Neuron (in vitro differentiated cells): ENCODE data around the gene ZBTB46.
"Not testable (repeated sequence)": the region's sequence is repeated elsewhere in the genome, so short reads cannot be mapped to it uniquely, and the experiment has no call there.

Source experiments
- H2AFZ ChIP-seq: one replicate; pipeline ENCODE4 v1.6.1; 2013; ENCODE audit warnings: low read depth, mild to moderate bottlenecking, inconsistent platforms, low read length, moderate library complexity
- H3K27me3 ChIP-seq: one replicate; pipeline ENCODE4 v1.6.1; 2013; ENCODE audit warnings: low read length; ENCODE audit not compliant: insufficient read depth
- H3K36me3 ChIP-seq: one replicate; pipeline ENCODE4 v1.6.1; 2013; ENCODE audit warnings: low read length; ENCODE audit not compliant: insufficient read depth
- H3K4me1 ChIP-seq: one replicate; pipeline ENCODE4 v1.6.1; 2013; ENCODE audit warnings: low read length; ENCODE audit not compliant: insufficient read depth
- H3K4me3 ChIP-seq: 2 replicates; pipeline ENCODE4 v1.5.1; 2013; ENCODE audit warnings: mild to moderate bottlenecking, low read length, moderate library complexity
- H3K9me3 ChIP-seq: one replicate; pipeline ENCODE4 v1.6.1; 2013; ENCODE audit warnings: low read length

The ZBTB46 gene

GRCh38 chr20:63830841-63831588, at the start of gene ZBTB46:
TSS of gene ZBTB46 (minus strand) at chr20:63831264. CDS start at chr20:63790757, 40,507 bp downstream.
- Histone ChIP-seq H3K4me1 (peaks cover 39% of the 10 kb centered on the region), H3K9me3 (no peaks in the 10 kb centered on the region), H2AFZ (peak within 1 kb of the TSS; percentile 75), H3K4me3 (peak within 1 kb of the TSS; percentile 83), H3K36me3 (no peaks in the 10 kb centered on the region), H3K27me3 (no peaks in the 10 kb centered on the region)

- H3K4me3 ChIP-seq, result no peak overlapping the region
- H3K4me1 ChIP-seq, result no peaks in the 10 kb centered on the region
- no peaks in the 10 kb centered on the region for H3K27me3 ChIP-seq
- no peaks in the 10 kb centered on the region for H3K9me3 ChIP-seq
- peaks cover 57% of the 10 kb centered on the region for H3K36me3 ChIP-seq
- H2AFZ ChIP-seq, result no peak overlapping the region
Measured at GRCh38 chr20:63878899-63879663, 48.0 kb upstream of the ZBTB46 start.

- Histone ChIP-seq H3K4me3 (no peak overlapping the region), H2AFZ (no peak overlapping the region), H3K36me3 (peaks cover 53% of the 10 kb centered on the region), H3K9me3 (no peaks in the 10 kb centered on the region), H3K27me3 (no peaks in the 10 kb centered on the region), H3K4me1 (no peaks in the 10 kb centered on the region)
Measured at GRCh38 chr20:63877755-63878470, 46.8 kb upstream of the ZBTB46 start.

- H3K9me3 ChIP-seq, result no peaks in the 10 kb centered on the region
- H3K4me3 ChIP-seq, result no peak overlapping the region
- no peak overlapping the region for H2AFZ ChIP-seq
- H3K36me3 ChIP-seq, result peaks cover 46% of the 10 kb centered on the region
- no peaks in the 10 kb centered on the region for H3K27me3 ChIP-seq
- no peaks in the 10 kb centered on the region for H3K4me1 ChIP-seq
Measured at GRCh38 chr20:63876489-63877036, 45.5 kb upstream of the ZBTB46 start.

- H3K36me3 ChIP-seq, result peaks cover 55% of the 10 kb centered on the region
- H3K9me3 ChIP-seq, H3K4me1 ChIP-seq, H2AFZ ChIP-seq, H3K4me3 ChIP-seq, H3K27me3 ChIP-seq: not testable (repeated sequence)
Measured at GRCh38 chr20:63874241-63874640, 43.2 kb upstream of the ZBTB46 start.

GRCh38 chr20:63873477-63873971, 42.5 kb upstream of the ZBTB46 start:
- no peak overlapping the region for H2AFZ ChIP-seq
- H3K4me1 ChIP-seq, result no peaks in the 10 kb centered on the region
- peaks cover 61% of the 10 kb centered on the region for H3K36me3 ChIP-seq
- no peaks in the 10 kb centered on the region for H3K27me3 ChIP-seq
- no peaks in the 10 kb centered on the region for H3K9me3 ChIP-seq
- no peak overlapping the region for H3K4me3 ChIP-seq

- Histone ChIP-seq H3K27me3 (no peaks in the 10 kb centered on the region), H3K4me1 (peaks cover 15% of the 10 kb centered on the region), H3K4me3 (no peak overlapping the region), H3K36me3 (peaks cover 31% of the 10 kb centered on the region), H2AFZ (no peak overlapping the region), H3K9me3 (no peaks in the 10 kb centered on the region)
Measured at GRCh38 chr20:63868264-63868663, 37.2 kb upstream of the ZBTB46 start.

GRCh38 chr20:63867042-63867441, 36.0 kb upstream of the ZBTB46 start:
- Histone ChIP-seq H3K36me3 (peaks cover 35% of the 10 kb centered on the region), H3K4me1 (peaks cover 15% of the 10 kb centered on the region)
- H3K4me3 ChIP-seq, H3K9me3 ChIP-seq, H3K27me3 ChIP-seq, H2AFZ ChIP-seq: not testable (repeated sequence)

- Histone ChIP-seq H3K36me3 (peaks cover 33% of the 10 kb centered on the region), H3K9me3 (no peaks in the 10 kb centered on the region), H2AFZ (no peak within 1 kb of the TSS), H3K4me3 (peak within 1 kb of the TSS; percentile 94), H3K4me1 (peaks cover 15% of the 10 kb centered on the region), H3K27me3 (no peaks in the 10 kb centered on the region)
Measured at GRCh38 chr20:63864978-63865640, 34.0 kb upstream of the ZBTB46 start, which contains the start of gene TPD52L2. TSS of gene TPD52L2 (plus strand) at chr20:63865270. CDS start at chr20:63865366, 96 bp downstream.

GRCh38 chr20:63864545-63864977, 33.5 kb upstream of the ZBTB46 start:
- H3K4me1 ChIP-seq, result peaks cover 15% of the 10 kb centered on the region
- no peaks in the 10 kb centered on the region for H3K27me3 ChIP-seq
- H3K9me3 ChIP-seq, result no peaks in the 10 kb centered on the region
- H3K36me3 ChIP-seq, result peaks cover 28% of the 10 kb centered on the region
- H2AFZ ChIP-seq, result no peak overlapping the region
- H3K4me3 ChIP-seq, result peak overlapping the region; percentile 94

GRCh38 chr20:63863798-63864544, 32.9 kb upstream of the ZBTB46 start:
- no peaks in the 10 kb centered on the region for H3K9me3 ChIP-seq
- peaks cover 22% of the 10 kb centered on the region for H3K36me3 ChIP-seq

More at GRCh38 chr20:63863798-63864544, 32.9 kb upstream of the ZBTB46 start:
- peak overlapping the region; percentile 94 for H3K4me3 ChIP-seq
- H2AFZ ChIP-seq, result no peak overlapping the region
- H3K27me3 ChIP-seq, result no peaks in the 10 kb centered on the region
- peaks cover 21% of the 10 kb centered on the region for H3K4me1 ChIP-seq
